Central memory CD4-positive, alpha-beta T cell (primary cell): ENCODE measurements around the gene SERPINE1.

Source experiments
- DNase-seq: peaks from one replicate; pipeline ENCODE4 v3.0.0; 2022

SERPINE1 gene

GRCh38 chr7:101170617-101171441, 43.9 kb downstream of the SERPINE1 start:
- peak; percentile 46 for DNase-seq

- no peak for DNase-seq
Measured at GRCh38 chr7:101171442-101171837, 44.5 kb downstream of the SERPINE1 start.

GRCh38 chr7:101172005-101172853, 45.3 kb downstream of the SERPINE1 start:
- no peak for DNase-seq

GRCh38 chr7:101172854-101173751, 46.2 kb downstream of the SERPINE1 start:
- no peak for DNase-seq

- peak; percentile 50 for DNase-seq
Measured at GRCh38 chr7:101173752-101174244, 46.9 kb downstream of the SERPINE1 start.

GRCh38 chr7:101174322-101174854, 47.5 kb downstream of the SERPINE1 start:
- no peak for DNase-seq

GRCh38 chr7:101175664-101176063, 48.8 kb downstream of the SERPINE1 start:
- DNase-seq = no peak

GRCh38 chr7:101177644-101178043, 50.7 kb downstream of the SERPINE1 start:
- DNase-seq = no peak

GRCh38 chr7:101179117-101179516, 52.2 kb downstream of the SERPINE1 start:
- no peak for DNase-seq

- DNase-seq = no peak
Measured at GRCh38 chr7:101179713-101180112, 52.8 kb downstream of the SERPINE1 start.

- DNase-seq = no peak
Measured at GRCh38 chr7:101180130-101180755, 53.3 kb downstream of the SERPINE1 start, which contains the start of gene NAT16. NAT16 (minus strand) TSS chr7:101180293; CDS start chr7:101174807, 5,486 bp downstream.

- DNase-seq = no peak
Measured at GRCh38 chr7:101185258-101185839, 58.4 kb downstream of the SERPINE1 start.

GRCh38 chr7:101186194-101186593, 59.3 kb downstream of the SERPINE1 start:
- DNase-seq = no peak

- no peak for DNase-seq
Measured at GRCh38 chr7:101186844-101187428, 60.0 kb downstream of the SERPINE1 start.
